Measurements from ENCODE around the gene LACTBL1. TPM values are rescaled to one million over a fixed set of nuclear protein-coding genes. Genes with fewer than 3 reads are reported as not detected.

LACTBL1 gene
- total RNA-seq, 2 experiments from 2014 or later: not detected

- no peaks in the 10 kb centered on the region for H3K4me1 Mint-ChIP-seq (ENCODE audit: low read depth)
- no peaks in the 10 kb centered on the region for H3K4me1 ChIP-seq (ENCODE audit: insufficient read depth, low read length)
- no peaks in the 10 kb centered on the region for H3K9me3 Mint-ChIP-seq
- no peak overlapping the region for H3K27ac ChIP-seq (ENCODE audit: low read depth in 1 of 2, low read length in 2 of 2)
- H3K36me3 Mint-ChIP-seq (ENCODE audit: low read depth): no peaks in the 10 kb centered on the region
- ATAC-seq (ENCODE audit: poor library complexity) (no peak), DNase-seq (no peak)
- no peak for TF ChIP-seq CTCF (IDR thresholded peaks at IDR 0.05)
- H3K4me3 Mint-ChIP-seq: no peak overlapping the region
- H3K27me3 Mint-ChIP-seq: peaks cover 46% of the 10 kb centered on the region
- H3K27me3 ChIP-seq (ENCODE audit: control insufficient read depth in 1 of 2, insufficient read depth in 2 of 2, low read length in 2 of 2): peaks cover 12 to 16% of the 10 kb centered on the region in 2 experiments
- no peak overlapping the region for H3K4me3 ChIP-seq (ENCODE audit: low read length)
- intact Hi-C loops (cut with DNase I, micrococcal nuclease): loop anchor here in 1 of 2 experiments (10.0 kb wide), 1 partner anchor 209 kb away; no protein-coding TSS in a partner anchor
- no peaks in the 10 kb centered on the region for H3K9me3 ChIP-seq (ENCODE audit: control insufficient read depth in 1 of 2, insufficient read depth in 1 of 2, low read length in 2 of 2)
- H3K36me3 ChIP-seq (ENCODE audit: insufficient read depth, low read length): no peaks in the 10 kb centered on the region
- ChIA-PET CTCF (no interaction called here), POLR2A (no interaction called here)
- H3K27ac Mint-ChIP-seq: no peak overlapping the region
Observed at GRCh38 chr1:22975694-22976093, 3.0 kb upstream of the LACTBL1 start.

- H3K36me3 Mint-ChIP-seq (ENCODE audit: low read depth): no peaks in the 10 kb centered on the region
- DNase-seq (no peak), ATAC-seq (ENCODE audit: poor library complexity) (no peak)
- H3K9me3 ChIP-seq (ENCODE audit: control insufficient read depth in 1 of 2, insufficient read depth in 1 of 2, low read length in 2 of 2): peaks cover under 1 to 5% of the 10 kb centered on the region in 2 experiments
- no peaks in the 10 kb centered on the region for H3K4me1 Mint-ChIP-seq (ENCODE audit: low read depth)
- H3K27ac Mint-ChIP-seq: no peak overlapping the region
- H3K4me3 Mint-ChIP-seq: no peak overlapping the region
- no peak overlapping the region for H3K4me3 ChIP-seq (ENCODE audit: low read length)
- ChIA-PET CTCF (no interaction called here), POLR2A (interaction anchor here (1.2 kb wide), 1 partner anchor 212 kb away, joined by 3 read pairs; no protein-coding TSS in a partner anchor)
- no peaks in the 10 kb centered on the region for H3K4me1 ChIP-seq (ENCODE audit: insufficient read depth, low read length)
- no peak for TF ChIP-seq CTCF (IDR thresholded peaks at IDR 0.05)
- H3K27ac ChIP-seq (ENCODE audit: low read depth in 1 of 2, low read length in 2 of 2): no peak overlapping the region
- intact Hi-C loops (cut with DNase I, micrococcal nuclease): loop anchor here in 1 of 2 experiments (10.0 kb wide), 1 partner anchor 213 kb away; no protein-coding TSS in a partner anchor
- no peaks in the 10 kb centered on the region for H3K36me3 ChIP-seq (ENCODE audit: insufficient read depth, low read length)
- no peaks in the 10 kb centered on the region for H3K9me3 Mint-ChIP-seq
- H3K27me3 Mint-ChIP-seq: peaks cover 71% of the 10 kb centered on the region
- peaks cover 23 to 39% of the 10 kb centered on the region in 2 experiments for H3K27me3 ChIP-seq (ENCODE audit: control insufficient read depth in 1 of 2, insufficient read depth in 2 of 2, low read length in 2 of 2)
Observed at GRCh38 chr1:22971611-22972405, 858 bp downstream of the LACTBL1 start.

- H3K27me3 Mint-ChIP-seq: peaks cover 71% of the 10 kb centered on the region
- TF ChIP-seq CTCF (IDR thresholded peaks at IDR 0.05): no peak
- Histone ChIP-seq H3K4me3 (ENCODE audit: low read length) (no peak overlapping the region), H3K4me1 (ENCODE audit: insufficient read depth, low read length) (no peaks in the 10 kb centered on the region), H3K27me3 (ENCODE audit: control insufficient read depth in 1 of 2, insufficient read depth in 2 of 2, low read length in 2 of 2) (peaks cover 23 to 39% of the 10 kb centered on the region in 2 experiments), H3K27ac (ENCODE audit: low read depth in 1 of 2, low read length in 2 of 2) (no peak overlapping the region), H3K36me3 (ENCODE audit: insufficient read depth, low read length) (no peaks in the 10 kb centered on the region), H3K9me3 (ENCODE audit: control insufficient read depth in 1 of 2, insufficient read depth in 1 of 2, low read length in 2 of 2) (peaks cover 7 to 11% of the 10 kb centered on the region in 2 experiments)
- no peak for DNase-seq
- intact Hi-C loops (cut with DNase I, micrococcal nuclease): loop anchor here in 1 of 2 experiments (10.0 kb wide), 1 partner anchor 214 kb away; no protein-coding TSS in a partner anchor
- peaks cover 6% of the 10 kb centered on the region for H3K9me3 Mint-ChIP-seq
- ChIA-PET POLR2A (interaction anchor here (1.2 kb wide), 1 partner anchor 213 kb away, joined by 3 read pairs; no protein-coding TSS in a partner anchor), CTCF (no interaction called here)
- ATAC-seq (ENCODE audit: poor library complexity): no peak
- no peaks in the 10 kb centered on the region for H3K36me3 Mint-ChIP-seq (ENCODE audit: low read depth)
- no peak overlapping the region for H3K4me3 Mint-ChIP-seq
- no peaks in the 10 kb centered on the region for H3K4me1 Mint-ChIP-seq (ENCODE audit: low read depth)
- no peak overlapping the region for H3K27ac Mint-ChIP-seq
Observed at GRCh38 chr1:22971161-22971560, 1.5 kb downstream of the LACTBL1 start.

Measured in CD4-positive, alpha-beta T cell (primary cell).